HepG2 (cell line): ENCODE data around the gene NOTCH4. TPM values are rescaled to one million over a fixed set of nuclear protein-coding genes. Genes with fewer than 3 reads are reported as not detected.
A peak's percentile ranks its signal among the peaks of the same experiment; 100 is the strongest.

Experiments used
- CCDC6 ChIP-seq: sonication (generic); formaldehyde crosslinking; IDR thresholded peaks from 2 replicates; pipeline ENCODE4 v1.8.1; 2022; ENCODE audit warnings: mild to moderate bottlenecking, missing genetic modification reagents, moderate library complexity
- CENPX ChIP-seq: sonication (generic); formaldehyde crosslinking; IDR thresholded peaks from 2 replicates; pipeline ENCODE4 v1.9.0; 2021; ENCODE audit warnings: mild to moderate bottlenecking, missing genetic modification reagents, moderate library complexity
- GLMP ChIP-seq: sonication (generic); formaldehyde crosslinking; IDR thresholded peaks from 2 replicates; pipeline ENCODE4 v1.9.0; 2021; ENCODE audit warnings: missing genetic modification reagents, mild to moderate bottlenecking, borderline replicate concordance
- KDM2A ChIP-seq: sonication (generic); formaldehyde crosslinking; IDR thresholded peaks from 2 replicates; pipeline ENCODE4 v1.4.0; 2020; ENCODE audit warnings: low read depth, missing genetic modification reagents, borderline replicate concordance
- MATR3 ChIP-seq: sonication (generic); formaldehyde crosslinking; IDR thresholded peaks from 2 replicates; pipeline ENCODE4 v1.4.0; 2020; ENCODE audit warnings: missing genetic modification reagents
- MTF2 ChIP-seq: sonication (generic); formaldehyde crosslinking; IDR thresholded peaks from 2 replicates; pipeline ENCODE4 v1.5.0; 2020; ENCODE audit warnings: missing genetic modification reagents, borderline replicate concordance
- PHF21A ChIP-seq: sonication (generic); formaldehyde crosslinking; IDR thresholded peaks from 2 replicates; pipeline ENCODE4 v1.5.0; 2020; ENCODE audit warnings: mild to moderate bottlenecking, missing genetic modification reagents
- SPEN ChIP-seq: sonication (generic); formaldehyde crosslinking; IDR thresholded peaks from 2 replicates; pipeline ENCODE4 v1.5.1; 2020; ENCODE audit warnings: low read depth, mild to moderate bottlenecking, missing genetic modification reagents
- ZNF180 ChIP-seq: sonication (generic); formaldehyde crosslinking; IDR thresholded peaks from 2 replicates; pipeline ENCODE4 v1.4.0; 2020; ENCODE audit warnings: low read depth, missing genetic modification reagents, borderline replicate concordance
- ZNF280B ChIP-seq: sonication (generic); formaldehyde crosslinking; IDR thresholded peaks from 2 replicates; pipeline ENCODE4 v1.5.0; 2020; ENCODE audit warnings: missing genetic modification reagents, mild to moderate bottlenecking, borderline replicate concordance
- ZNF430 ChIP-seq: sonication (generic); formaldehyde crosslinking; IDR thresholded peaks from 2 replicates; pipeline ENCODE4 v1.9.0; 2021; ENCODE audit warnings: mild to moderate bottlenecking, missing genetic modification reagents
- ZNF550 ChIP-seq: sonication (generic); formaldehyde crosslinking; IDR thresholded peaks from 2 replicates; pipeline ENCODE4 v1.4.0; 2020; ENCODE audit warnings: mild to moderate bottlenecking, missing genetic modification reagents, borderline replicate concordance
- ZNF781 ChIP-seq: sonication (generic); formaldehyde crosslinking; IDR thresholded peaks from 2 replicates; pipeline ENCODE4 v1.5.1; 2020; ENCODE audit warnings: borderline replicate concordance, mild to moderate bottlenecking, missing genetic modification reagents; ENCODE audit errors: not compliant biosample characterization
- polyA plus RNA-seq, 8 experiments: library from polyadenylated mRNA; depleted of rRNA in 3 of 8; stranded (reverse) in 7 of 8; unstranded in 1 of 8; fragments of >200 nt; fragmentation: Illumina TruSeq in 4 of 8; extraction: Trizol in 4 of 8; gene quantifications; 2 replicates each; pipeline versions ENCODE4 v1.2.1 to v1.2.3, GENCODE V29; 2011 to 2016; ENCODE audit warnings: low read depth in 4 of 8, missing spikeins in 1 of 8, mixed read lengths in 1 of 8; ENCODE audit not compliant: insufficient read depth in 1 of 8
- total RNA-seq, 5 experiments: library from RNA; depleted of rRNA; stranded (reverse); fragments of >200 nt; fragmentation: Illumina TruSeq; extraction: Trizol; gene quantifications; 2 replicates each; pipeline ENCODE4 v1.2.3, GENCODE V29; 2016; ENCODE audit warnings: low read depth in 1 of 5
- TF ChIP-seq, protein P1 (sequence below): sonication (generic); formaldehyde crosslinking; IDR thresholded peaks from 2 replicates; pipeline ENCODE4 v1.5.1; 2020; ENCODE audit warnings: mild to moderate bottlenecking, missing genetic modification reagents, moderate library complexity
- TF ChIP-seq, protein P2 (sequence below): sonication (generic); formaldehyde crosslinking; IDR thresholded peaks from 2 replicates; pipeline ENCODE4 v1.8.0; 2023; ENCODE audit warnings: mild to moderate bottlenecking, missing genetic modification reagents
- TF ChIP-seq, protein P3 (sequence below): sonication (generic); formaldehyde crosslinking; IDR thresholded peaks from 2 replicates; pipeline ENCODE4 v1.4.0; 2020; ENCODE audit warnings: missing genetic modification reagents

Gene NOTCH4
- total and polyA plus RNA-seq, 2 of the 13 experiments (the other 11 are each of a cell fraction or from before 2014, with no cell fraction given): 0.51 to 0.83 TPM

DNA sequence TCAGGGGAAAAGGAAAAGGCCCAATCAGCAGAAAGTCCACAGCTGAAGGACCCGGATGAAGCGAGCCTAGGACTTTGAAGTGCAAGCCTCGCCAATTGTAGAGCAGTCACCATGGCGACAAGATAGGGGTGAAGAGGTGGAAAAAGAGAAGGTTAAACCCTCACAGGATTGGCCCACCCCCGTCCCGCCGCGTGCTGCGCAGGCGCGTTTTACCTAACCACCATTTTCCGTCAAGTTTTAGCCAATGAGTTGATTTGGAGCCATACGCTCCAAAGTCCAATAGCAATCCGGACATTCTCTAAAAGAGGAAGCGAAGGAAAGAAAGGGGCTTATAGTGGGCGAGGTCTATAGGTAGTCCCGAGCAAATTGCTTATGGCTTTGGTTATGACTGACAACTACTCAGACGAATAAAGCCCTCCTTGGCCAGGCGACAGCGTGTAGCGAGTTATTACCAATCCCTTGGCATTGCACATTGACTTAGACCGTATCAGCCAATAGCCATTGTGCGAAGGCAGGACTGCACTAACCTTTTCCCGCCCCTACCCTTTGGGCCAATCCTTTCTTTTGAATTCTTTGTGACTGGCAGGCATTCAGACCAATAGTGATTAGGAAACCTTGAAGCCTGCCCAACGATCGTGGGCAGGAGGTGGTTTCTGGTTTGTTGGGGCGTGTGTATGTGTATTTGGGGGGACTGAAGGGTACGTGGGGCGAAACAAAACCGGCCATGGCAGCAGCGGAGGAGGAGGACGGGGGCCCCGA, 45.9 kb downstream of the NOTCH4 start, which contains the start of gene RNF5 (continued):
- TF ChIP-seq, protein P1, sequence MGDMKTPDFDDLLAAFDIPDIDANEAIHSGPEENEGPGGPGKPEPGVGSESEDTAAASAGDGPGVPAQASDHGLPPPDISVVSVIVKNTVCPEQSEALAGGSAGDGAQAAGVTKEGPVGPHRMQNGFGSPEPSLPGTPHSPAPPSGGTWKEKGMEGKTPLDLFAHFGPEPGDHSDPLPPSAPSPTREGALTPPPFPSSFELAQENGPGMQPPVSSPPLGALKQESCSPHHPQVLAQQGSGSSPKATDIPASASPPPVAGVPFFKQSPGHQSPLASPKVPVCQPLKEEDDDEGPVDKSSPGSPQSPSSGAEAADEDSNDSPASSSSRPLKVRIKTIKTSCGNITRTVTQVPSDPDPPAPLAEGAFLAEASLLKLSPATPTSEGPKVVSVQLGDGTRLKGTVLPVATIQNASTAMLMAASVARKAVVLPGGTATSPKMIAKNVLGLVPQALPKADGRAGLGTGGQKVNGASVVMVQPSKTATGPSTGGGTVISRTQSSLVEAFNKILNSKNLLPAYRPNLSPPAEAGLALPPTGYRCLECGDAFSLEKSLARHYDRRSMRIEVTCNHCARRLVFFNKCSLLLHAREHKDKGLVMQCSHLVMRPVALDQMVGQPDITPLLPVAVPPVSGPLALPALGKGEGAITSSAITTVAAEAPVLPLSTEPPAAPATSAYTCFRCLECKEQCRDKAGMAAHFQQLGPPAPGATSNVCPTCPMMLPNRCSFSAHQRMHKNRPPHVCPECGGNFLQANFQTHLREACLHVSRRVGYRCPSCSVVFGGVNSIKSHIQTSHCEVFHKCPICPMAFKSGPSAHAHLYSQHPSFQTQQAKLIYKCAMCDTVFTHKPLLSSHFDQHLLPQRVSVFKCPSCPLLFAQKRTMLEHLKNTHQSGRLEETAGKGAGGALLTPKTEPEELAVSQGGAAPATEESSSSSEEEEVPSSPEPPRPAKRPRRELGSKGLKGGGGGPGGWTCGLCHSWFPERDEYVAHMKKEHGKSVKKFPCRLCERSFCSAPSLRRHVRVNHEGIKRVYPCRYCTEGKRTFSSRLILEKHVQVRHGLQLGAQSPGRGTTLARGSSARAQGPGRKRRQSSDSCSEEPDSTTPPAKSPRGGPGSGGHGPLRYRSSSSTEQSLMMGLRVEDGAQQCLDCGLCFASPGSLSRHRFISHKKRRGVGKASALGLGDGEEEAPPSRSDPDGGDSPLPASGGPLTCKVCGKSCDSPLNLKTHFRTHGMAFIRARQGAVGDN: peak; percentile 70
- TF ChIP-seq ZNF430 (CRISPR knock-in tag) (no peak; the same call in 1 of the 2 replicates), CENPX (CRISPR knock-in tag) (no peak), ZNF550 (CRISPR knock-in tag) (no peak), MATR3 (CRISPR knock-in tag) (no peak), CCDC6 (CRISPR knock-in tag) (no peak), GLMP (CRISPR knock-in tag) (no peak), MTF2 (no peak), ZNF781 (CRISPR knock-in tag) (no peak), SPEN (peak; percentile 38; the same call in 1 of the 2 replicates), KDM2A (CRISPR knock-in tag) (no peak; the same call in 1 of the 2 replicates), PHF21A (CRISPR knock-in tag) (peak; percentile 87), ZNF180 (CRISPR knock-in tag) (no peak), ZNF280B (CRISPR knock-in tag) (no peak)
- TF ChIP-seq, protein P2, sequence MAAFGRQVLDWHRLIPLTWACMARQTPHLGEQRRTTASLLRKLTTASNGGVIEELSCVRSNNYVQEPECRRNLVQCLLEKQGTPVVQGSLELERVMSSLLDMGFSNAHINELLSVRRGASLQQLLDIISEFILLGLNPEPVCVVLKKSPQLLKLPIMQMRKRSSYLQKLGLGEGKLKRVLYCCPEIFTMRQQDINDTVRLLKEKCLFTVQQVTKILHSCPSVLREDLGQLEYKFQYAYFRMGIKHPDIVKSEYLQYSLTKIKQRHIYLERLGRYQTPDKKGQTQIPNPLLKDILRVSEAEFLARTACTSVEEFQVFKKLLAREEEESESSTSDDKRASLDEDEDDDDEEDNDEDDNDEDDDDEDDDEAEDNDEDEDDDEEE (CRISPR knock-in tag): peak; percentile 45; the same call in 1 of the 2 replicates
- TF ChIP-seq, protein P3, sequence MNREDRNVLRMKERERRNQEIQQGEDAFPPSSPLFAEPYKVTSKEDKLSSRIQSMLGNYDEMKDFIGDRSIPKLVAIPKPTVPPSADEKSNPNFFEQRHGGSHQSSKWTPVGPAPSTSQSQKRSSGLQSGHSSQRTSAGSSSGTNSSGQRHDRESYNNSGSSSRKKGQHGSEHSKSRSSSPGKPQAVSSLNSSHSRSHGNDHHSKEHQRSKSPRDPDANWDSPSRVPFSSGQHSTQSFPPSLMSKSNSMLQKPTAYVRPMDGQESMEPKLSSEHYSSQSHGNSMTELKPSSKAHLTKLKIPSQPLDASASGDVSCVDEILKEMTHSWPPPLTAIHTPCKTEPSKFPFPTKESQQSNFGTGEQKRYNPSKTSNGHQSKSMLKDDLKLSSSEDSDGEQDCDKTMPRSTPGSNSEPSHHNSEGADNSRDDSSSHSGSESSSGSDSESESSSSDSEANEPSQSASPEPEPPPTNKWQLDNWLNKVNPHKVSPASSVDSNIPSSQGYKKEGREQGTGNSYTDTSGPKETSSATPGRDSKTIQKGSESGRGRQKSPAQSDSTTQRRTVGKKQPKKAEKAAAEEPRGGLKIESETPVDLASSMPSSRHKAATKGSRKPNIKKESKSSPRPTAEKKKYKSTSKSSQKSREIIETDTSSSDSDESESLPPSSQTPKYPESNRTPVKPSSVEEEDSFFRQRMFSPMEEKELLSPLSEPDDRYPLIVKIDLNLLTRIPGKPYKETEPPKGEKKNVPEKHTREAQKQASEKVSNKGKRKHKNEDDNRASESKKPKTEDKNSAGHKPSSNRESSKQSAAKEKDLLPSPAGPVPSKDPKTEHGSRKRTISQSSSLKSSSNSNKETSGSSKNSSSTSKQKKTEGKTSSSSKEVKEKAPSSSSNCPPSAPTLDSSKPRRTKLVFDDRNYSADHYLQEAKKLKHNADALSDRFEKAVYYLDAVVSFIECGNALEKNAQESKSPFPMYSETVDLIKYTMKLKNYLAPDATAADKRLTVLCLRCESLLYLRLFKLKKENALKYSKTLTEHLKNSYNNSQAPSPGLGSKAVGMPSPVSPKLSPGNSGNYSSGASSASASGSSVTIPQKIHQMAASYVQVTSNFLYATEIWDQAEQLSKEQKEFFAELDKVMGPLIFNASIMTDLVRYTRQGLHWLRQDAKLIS: no peak
